Measurements from ENCODE around the gene FAM110D. TPM values are rescaled to one million over a fixed set of nuclear protein-coding genes. Genes with fewer than 3 reads are reported as not detected.

FAM110D gene
- total and polyA plus RNA-seq, 2 of the 8 experiments (the other 6 are each of a cell fraction or from before 2014, with no cell fraction given) = 0.21 to 0.48 TPM

- ChIA-PET CTCF (ENCODE audit: partially characterized antibody) (interaction anchor here (0.6 to 11.2 kb wide), 15 partner anchors 10 to 1187 kb away, joined by 3 to 154 read pairs (median 5); partner anchors contain the start of gene SLC30A2), POLR2A (ENCODE audit: partially characterized antibody) (no interaction called here)
- Histone ChIP-seq H3K4me3 (ENCODE audit: extremely low read depth in 1 of 4, insufficient read depth in 2 of 4, low read depth in 3 of 4, low read length in 4 of 4) (no peak overlapping the region), H3K27me3 (replicated peaks in 1 of 4; ENCODE audit: control insufficient read depth in 3 of 4, extremely low read depth in 1 of 4, insufficient read depth in 3 of 4, low read length in 3 of 4) (peaks cover 0 to 7% (median 3%) of the 10 kb centered on the region in 4 experiments; a peak in 3 of 7 replicates), H3K27ac (ENCODE audit: low read depth, low read length) (no peak overlapping the region), H2AK5ac (ENCODE audit: low read depth, low read length) (no peak overlapping the region), H3K4ac (replicated peaks; ENCODE audit: insufficient read length, low read depth, low read length) (no peak overlapping the region), H3K9me3 (ENCODE audit: insufficient read depth in 2 of 2, low read depth in 1 of 2, low read length in 1 of 2) (no peaks in the 10 kb centered on the region), H4K5ac (ENCODE audit: insufficient read length, low read depth, low read length) (no peak overlapping the region), H3K56ac (replicated peaks; ENCODE audit: insufficient read length, low read depth, low read length) (no peak overlapping the region), H3K79me2 (ENCODE audit: control insufficient read depth in 1 of 2, insufficient read depth in 2 of 2, low read length in 2 of 2) (no peaks in the 10 kb centered on the region), H3K9ac (replicated peaks in 1 of 4; ENCODE audit: extremely low read depth in 1 of 4, low read depth in 3 of 4, low read length in 3 of 4) (no peak overlapping the region), H4K20me1 (replicated peaks in 1 of 2; ENCODE audit: control insufficient read depth in 1 of 2, insufficient read depth in 2 of 2, low read length in 2 of 2) (no peaks in the 10 kb centered on the region), H3K4me2 (ENCODE audit: insufficient read depth in 1 of 2, low read depth in 2 of 2, low read length in 2 of 2) (no peak overlapping the region), H3K18ac (ENCODE audit: extremely low read depth, low read length) (no peak overlapping the region), H3K23me2 (ENCODE audit: low read depth, low read length) (no peaks in the 10 kb centered on the region), H2BK120ac (replicated peaks; ENCODE audit: low read depth, low read length) (no peak overlapping the region), H3K79me1 (ENCODE audit: low read depth, low read length) (no peaks in the 10 kb centered on the region), H4K8ac (ENCODE audit: extremely low read depth, insufficient read depth, low read length) (no peak overlapping the region), H2AFZ (ENCODE audit: low read length) (no peak overlapping the region), H2BK20ac (ENCODE audit: low read length) (no peak overlapping the region), H4K91ac (replicated peaks; ENCODE audit: insufficient read length, low read length) (no peak overlapping the region), H3K23ac (ENCODE audit: insufficient read length) (no peak overlapping the region), H2BK15ac (ENCODE audit: low read length) (no peak overlapping the region), H3K4me1 (replicated peaks in 1 of 4; ENCODE audit: control insufficient read depth in 3 of 4, insufficient read depth in 4 of 4, low read length in 3 of 4) (no peaks in the 10 kb centered on the region), H3K14ac (ENCODE audit: insufficient read length) (no peak overlapping the region), H2BK12ac (ENCODE audit: low read depth, low read length) (no peak overlapping the region), H2BK5ac (ENCODE audit: low read depth, low read length) (no peak overlapping the region), H3K36me3 (ENCODE audit: control insufficient read depth in 2 of 4, insufficient read depth in 4 of 4, low read length in 3 of 4) (no peaks in the 10 kb centered on the region)
- DNase-seq (ENCODE audit: low read depth in 1 of 2, low spot score in 2 of 2) (peak in 1 of 2 experiments; percentile 35), FAIRE-seq (no peak)
- 94% methylated on average over 8 of the region's 8 CpGs; no CpG with 5 or more reads in 1 of the 2 experiments for WGBS, 2 experiments (ENCODE audit: extremely low coverage in 1 of 2, insufficient coverage in 1 of 2, insufficient read length in 1 of 2, insufficient replicate concordance in 2 of 2, low coverage in 1 of 2, low lambda C conversion rate in 2 of 2, missing lambda C conversion rate in 1 of 2)
Measured at GRCh38 chr1:26142159-26142558, 16.7 kb upstream of the FAM110D start.
